ENCODE measurements around the gene IL24.
A peak's percentile ranks its signal among the peaks of the same experiment; 100 is the strongest.

IL24 gene

DNA sequence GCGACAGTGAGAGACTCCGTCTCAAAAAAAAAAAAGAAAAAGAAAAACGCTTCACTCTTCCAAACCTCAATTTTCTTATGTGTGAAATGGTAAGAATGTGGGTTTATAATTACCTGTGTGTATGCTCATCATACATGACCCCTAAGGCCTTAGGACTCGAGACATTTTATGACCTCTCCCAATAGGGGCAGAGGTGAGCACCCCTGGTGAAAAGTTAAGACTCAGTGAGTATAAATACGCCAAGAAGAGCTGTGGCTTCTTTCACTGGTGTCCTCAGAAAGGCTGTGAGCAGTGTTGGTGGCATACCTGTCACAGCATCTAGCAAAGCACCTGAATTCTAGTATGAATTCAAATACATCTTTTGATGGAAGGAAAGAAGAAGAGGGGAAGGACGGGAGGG is 32.3 kb downstream of the IL24 start:
- no peak for DNase-seq

DNA sequence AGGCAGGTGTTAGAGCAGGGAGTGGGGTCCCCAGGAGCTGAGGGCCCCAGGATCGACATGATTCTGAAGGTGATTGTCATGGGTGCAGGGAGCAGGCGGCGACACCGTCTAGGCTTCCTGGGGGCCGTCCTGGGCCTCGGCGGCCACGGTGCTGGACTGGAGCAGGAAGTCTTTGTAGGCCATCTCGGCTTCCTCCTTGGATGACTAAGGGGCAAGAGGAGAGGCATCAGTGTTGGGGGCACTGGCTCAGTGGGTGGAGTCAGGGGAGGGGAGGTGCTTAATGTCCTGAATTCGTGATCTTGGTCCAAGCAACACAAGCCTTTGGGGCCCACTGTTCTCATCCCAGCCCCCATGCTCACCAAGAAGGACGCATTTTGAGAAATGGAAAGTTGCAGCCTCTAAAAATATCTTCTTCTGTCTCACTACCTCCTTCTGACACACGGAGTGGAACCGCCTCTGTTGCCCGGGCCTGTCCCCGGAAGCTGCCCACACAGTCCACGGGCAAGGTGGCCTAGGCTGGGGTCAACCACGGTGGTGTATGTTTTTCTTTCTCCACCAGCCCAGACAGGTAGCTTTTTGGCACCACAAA is 33.1 kb downstream of the IL24 start:
- no peak for DNase-seq

DNA sequence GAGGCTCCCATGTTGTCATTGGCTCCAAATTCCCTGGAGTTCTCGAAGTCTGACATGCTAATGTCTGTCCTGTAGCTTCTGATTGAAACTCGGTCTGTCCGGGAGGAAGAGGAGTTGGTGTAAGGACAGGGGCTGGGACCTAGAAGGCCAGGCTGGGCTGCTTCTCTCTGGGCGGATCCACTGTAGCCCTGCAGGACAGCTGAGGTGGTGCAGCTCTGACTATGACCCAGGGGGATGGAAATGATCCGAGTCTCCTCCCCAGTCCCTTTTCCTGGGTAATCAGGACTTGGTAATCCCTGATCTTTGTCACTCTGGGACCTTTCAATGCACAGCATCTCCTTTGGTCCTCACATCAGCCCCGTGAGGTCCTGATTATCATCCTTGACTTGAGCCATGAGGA is 34.5 kb downstream of the IL24 start:
- no peak for DNase-seq

GRCh38 chr1:206932177-206932576 is 34.9 kb downstream of the IL24 start:
- DNase-seq, result no peak

GRCh38 chr1:206933333-206933945 is 36.2 kb downstream of the IL24 start:
- peak; percentile 74 for DNase-seq

- peak; percentile 54 for DNase-seq
Observed at GRCh38 chr1:206935491-206936067, 38.3 kb downstream of the IL24 start.

DNA sequence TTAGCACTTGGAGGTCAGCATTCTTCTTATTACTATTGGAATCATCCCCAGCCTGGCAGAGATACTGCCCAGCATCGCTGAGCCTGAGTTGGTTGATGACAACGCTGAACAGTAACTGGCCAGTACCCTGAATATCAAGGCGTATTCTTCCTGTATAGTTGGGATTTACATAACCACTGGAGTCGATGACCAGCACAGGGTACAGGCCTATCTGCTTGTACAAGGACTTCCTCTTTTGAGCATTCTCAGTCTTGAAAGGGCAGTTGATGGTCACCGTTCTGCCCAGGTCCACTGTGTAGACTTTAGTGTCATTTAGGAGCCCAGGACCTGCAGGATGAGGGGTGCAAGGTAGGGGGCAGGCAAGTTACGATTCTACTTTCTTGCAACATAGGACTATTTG is 40.2 kb downstream of the IL24 start:
- no peak for DNase-seq

- no peak for DNase-seq
Observed at GRCh38 chr1:206939131-206939530, 41.9 kb downstream of the IL24 start.

GRCh38 chr1:206939841-206940587 is 42.8 kb downstream of the IL24 start:
- no peak for DNase-seq

DNA sequence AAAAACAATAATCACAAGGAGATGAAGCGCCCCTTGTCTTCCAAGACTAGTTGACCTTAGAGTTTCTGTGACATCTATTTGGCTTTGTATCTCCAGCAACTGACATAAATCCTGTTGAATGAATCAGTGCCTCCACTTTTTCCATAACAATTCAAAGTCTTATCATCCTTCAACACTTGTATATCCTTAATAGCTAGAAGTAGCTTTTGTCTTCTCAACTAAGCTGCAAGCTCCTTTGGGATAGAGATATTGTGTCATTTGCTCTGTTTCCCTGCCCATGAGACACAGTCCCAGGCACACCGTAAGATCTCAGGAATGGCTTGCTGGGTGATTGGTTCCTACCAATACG is 43.3 kb downstream of the IL24 start:
- DNase-seq, result no peak

DNA sequence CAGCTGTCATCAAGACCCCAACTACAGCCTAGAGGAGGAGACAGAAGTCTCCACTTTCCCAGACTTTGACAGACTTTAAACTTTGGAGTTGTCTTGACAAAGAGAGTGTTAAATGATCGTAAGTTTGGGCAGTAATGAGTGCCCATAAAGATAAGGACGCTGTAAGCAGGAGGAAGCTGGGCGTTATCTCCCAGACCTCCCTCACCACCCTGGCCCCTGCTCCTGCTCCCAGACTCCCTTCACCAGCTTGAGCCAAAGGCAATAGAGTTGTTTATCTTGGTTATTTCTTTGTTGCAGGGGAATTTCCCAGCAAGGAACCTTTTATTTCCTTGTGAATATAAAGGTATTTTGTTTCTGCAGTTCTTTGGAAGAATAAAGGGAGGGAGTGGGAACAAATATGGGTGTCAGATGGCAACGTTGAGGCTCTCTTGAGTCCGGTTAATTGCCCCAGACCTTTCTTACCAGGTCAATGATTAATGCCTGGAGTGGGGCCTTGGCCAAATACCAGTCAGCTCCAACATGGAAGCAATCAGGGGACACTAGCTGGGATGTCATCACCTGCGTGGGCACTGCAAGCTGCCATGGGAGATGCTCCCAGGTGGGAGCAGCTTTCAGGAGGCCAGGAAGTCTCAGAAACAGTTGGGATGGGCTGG is 44.6 kb downstream of the IL24 start:
- no peak for DNase-seq

DNA sequence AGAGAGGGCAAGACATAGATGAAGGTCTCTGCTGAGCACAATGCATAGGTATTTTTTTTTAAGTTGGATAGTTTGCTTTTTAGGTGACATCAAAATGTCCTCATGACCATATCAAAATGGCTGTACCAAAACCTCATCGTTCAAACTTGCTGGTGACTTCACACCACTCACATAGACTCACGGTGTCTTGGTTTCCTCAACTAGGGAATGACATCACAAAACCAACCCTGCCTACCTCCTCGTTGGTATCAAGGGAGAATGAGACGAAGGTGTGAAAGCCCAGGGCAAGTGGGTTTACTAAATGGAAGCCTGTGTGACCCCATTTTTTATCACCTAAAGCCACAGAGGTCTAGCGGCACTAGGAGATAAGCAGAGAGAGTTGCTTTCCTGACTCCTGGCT is 47.5 kb downstream of the IL24 start:
- DNase-seq, result no peak

DNA sequence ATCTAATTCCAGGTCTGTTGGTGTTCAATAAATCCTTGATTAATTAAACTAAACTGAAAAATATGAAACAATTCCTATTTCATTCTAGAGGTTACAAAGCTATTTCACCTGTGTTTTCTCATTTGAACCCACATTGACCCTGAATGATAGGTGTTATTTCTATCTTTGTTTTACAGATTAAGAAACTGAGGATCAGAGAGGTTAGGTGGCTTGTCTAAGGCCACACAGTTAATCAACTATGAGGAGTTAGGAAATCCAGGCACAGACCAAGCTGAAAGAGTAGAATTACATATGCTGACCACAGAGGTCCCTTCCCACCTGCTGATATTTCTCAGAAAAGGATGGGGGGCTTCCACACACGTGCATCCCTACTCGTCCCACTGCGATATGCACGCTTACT is 48.5 kb downstream of the IL24 start:
- DNase-seq, result no peak

- no peak for DNase-seq
Observed at GRCh38 chr1:206946261-206946660, 49.0 kb downstream of the IL24 start, which contains the start of gene PIGR. PIGR (minus strand) TSS chr1:206946466; CDS start chr1:206940531, 5,935 bp downstream.

- no peak for DNase-seq
Observed at GRCh38 chr1:206947255-206947654, 50.0 kb downstream of the IL24 start.

DNA sequence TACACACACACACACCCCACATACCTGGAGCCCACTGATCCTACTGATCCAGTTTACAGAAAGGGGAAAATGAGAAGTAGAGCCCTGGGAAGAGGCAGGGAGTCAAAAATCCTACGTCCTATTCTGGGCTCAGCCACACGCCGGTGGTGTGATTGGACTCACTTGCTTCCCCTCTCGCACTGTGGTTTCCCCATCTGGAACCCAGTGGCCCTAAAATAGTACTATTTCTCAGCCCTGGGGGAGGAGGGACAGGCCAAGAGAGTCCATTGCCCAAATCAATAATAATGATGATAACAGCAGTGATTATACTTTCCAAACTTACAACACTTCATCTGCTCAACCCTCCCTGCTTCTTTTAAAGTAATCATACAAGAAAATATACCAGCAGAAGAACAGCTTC is 52.0 kb downstream of the IL24 start:
- DNase-seq, result no peak

- no peak for DNase-seq
Observed at GRCh38 chr1:206949641-206950040, 52.4 kb downstream of the IL24 start.

GRCh38 chr1:206951318-206952100 is 54.3 kb downstream of the IL24 start:
- no peak for DNase-seq

- no peak for DNase-seq
Observed at GRCh38 chr1:206952171-206952570, 54.9 kb downstream of the IL24 start.

DNA sequence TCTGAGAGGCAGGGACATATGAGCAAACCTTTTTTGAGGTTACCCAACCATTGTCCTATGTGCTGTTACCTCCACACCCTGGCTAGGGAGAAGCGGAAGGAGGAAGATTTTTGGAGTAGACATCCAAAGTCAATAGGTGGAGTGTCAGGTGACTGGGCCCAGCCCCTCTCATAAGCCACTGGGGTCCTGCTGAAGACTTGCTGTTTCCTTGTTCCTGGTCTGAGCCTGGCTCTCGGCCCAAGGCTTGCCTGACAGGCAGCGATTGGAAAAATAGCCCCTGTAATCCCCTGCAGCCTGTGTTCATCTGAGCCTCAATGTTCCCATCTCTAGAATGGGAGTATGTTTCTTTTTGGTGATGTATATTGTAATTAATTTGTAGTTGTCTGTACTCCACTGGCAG is 55.9 kb downstream of the IL24 start:
- no peak for DNase-seq

- DNase-seq, result no peak
Observed at GRCh38 chr1:206953626-206954025, 56.4 kb downstream of the IL24 start.
